Right ventricle myocardium inferior (tissue), 1 donor: ENCODE data around the gene HOXD11. TPM values are rescaled to one million over a fixed set of nuclear protein-coding genes. Genes with fewer than 3 reads are reported as not detected.

Experiments used
- ATAC-seq: fragments of 200-7000 bp; cut with Tn5 transposase; one replicate; pipeline ENCODE4 v1.9.1; 2020; ENCODE audit warnings: mild to moderate bottlenecking, moderate library complexity
- DNase-seq: peaks from one replicate; pipeline ENCODE4 v3.0.0; 2021; ENCODE audit errors: missing footprints
- intact Hi-C: fragments of 100-400 bp; cut with DNase I; formaldehyde crosslinking; loops from one replicate; pipeline ENCODE4 v1.11.0; 2022
- total RNA-seq: library from RNA; stranded (reverse); fragmentation: NEBNext Ultra II Directional; extraction: Animal tissue kit (Norgen Biotek cat#: 25700); gene quantifications from one replicate; pipeline ENCODE4 v1.2.1, GENCODE V29; 2021
- donor health status: DM: no; HTN: yes; CAD: no; lungs with severe emphysema.

Gene HOXD11
- total RNA-seq, 1 donor from 2014 or later, result not detected

DNA sequence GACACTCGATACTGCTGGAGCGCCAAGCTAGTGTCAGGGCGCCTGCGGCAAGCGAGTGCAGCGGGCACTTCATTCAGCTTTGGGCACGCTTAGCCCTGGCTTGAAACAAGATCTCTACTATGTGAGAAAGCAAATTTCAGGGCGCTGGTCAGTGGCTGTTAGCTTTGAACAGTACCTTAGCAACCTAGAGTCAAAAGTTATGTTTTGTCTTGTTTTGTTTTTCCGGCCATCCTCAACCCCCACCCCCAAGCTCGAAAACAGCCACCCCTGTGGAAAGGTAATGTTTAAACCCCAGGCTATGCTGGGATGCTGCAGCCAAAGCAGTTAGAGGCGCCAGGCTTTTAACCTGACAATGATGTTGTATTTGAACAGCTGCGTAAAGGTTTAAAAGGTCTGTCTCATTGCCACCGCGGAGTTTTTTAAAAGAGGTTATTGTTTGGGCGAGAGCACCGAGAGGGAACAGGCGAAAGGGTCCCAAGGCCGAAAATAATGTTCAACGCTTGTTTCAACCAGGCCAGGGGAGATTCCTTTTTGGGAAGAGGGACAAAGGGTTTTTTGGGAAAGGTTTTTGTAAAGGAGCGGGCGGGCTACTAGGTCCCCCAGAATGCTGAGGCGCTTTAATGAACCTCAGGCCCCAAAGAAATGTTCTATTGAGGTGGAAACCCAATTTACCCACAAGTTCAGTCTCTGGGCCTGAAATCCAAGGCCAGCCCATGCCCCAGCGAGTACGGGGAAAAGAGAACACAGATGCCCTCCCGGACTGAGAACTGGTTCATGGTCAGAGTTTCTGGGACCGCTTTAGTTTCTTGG lies 7.2 kb downstream of the HOXD11 start:
- DNase-seq (no peak), ATAC-seq (no peak)
- intact Hi-C loops, result no loop called here

- DNase-seq (no peak), ATAC-seq (no peak)
- intact Hi-C loops, result no loop called here
Observed at GRCh38 chr2:176114930-176115625, 8.0 kb downstream of the HOXD11 start.

DNA sequence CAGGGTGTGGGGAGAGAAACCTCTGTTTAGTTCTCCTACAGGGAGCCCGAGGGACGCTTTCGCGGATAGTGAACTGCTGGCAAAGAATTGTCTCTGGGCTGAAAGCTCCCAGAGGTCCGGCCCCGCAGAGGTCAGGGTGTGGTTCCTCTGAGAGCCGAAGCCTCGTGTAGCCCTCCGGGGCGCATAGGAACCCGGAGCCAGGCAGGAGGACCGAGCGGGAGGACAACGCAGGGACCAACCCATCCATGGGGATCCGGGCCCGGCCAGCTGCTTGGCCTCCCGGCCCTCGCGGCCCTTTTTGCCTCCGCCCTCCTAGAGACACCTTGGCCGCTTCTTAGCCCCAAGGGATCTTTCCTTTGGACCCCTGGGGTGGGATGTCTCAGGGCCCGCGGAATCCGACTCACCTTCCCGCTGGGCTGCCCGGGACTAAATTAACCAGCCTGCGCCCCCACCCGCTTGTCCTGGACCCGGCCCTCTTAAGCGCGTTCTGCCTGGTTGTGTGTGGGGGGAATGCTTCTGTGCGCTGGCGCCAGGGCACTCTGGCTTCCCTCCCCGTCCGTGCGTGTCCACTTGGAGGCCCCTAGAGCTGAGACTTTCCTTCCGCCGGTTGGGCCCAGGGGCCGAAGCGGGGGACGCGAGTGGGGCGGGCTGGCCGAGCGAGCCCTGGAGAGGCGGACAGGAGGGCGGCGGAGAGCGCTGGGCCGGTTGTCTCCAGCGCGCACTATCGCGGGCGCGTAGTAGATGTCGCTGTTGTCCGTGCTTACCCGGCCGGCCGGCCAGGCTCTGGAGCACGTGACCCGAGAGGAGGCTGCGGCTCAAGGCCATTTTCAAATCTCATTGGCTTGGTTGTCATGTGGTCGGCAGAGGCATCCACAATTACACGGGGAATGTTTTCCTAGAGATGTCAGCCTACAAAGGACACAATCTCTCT lies 9.1 kb downstream of the HOXD11 start, which contains the start of gene HOXD10:
HOXD10 (plus strand) TSS at position 896 of the 931 bp plus-strand sequence. CDS start 56 bp downstream, outside the sequence.
- no peak for DNase-seq
- intact Hi-C loops, result no loop called here
- ATAC-seq, result no peak

GRCh38 chr2:176117162-176117822 lies 10.2 kb downstream of the HOXD11 start:
- DNase-seq (no peak), ATAC-seq (no peak)
- intact Hi-C loops, result no loop called here

DNA sequence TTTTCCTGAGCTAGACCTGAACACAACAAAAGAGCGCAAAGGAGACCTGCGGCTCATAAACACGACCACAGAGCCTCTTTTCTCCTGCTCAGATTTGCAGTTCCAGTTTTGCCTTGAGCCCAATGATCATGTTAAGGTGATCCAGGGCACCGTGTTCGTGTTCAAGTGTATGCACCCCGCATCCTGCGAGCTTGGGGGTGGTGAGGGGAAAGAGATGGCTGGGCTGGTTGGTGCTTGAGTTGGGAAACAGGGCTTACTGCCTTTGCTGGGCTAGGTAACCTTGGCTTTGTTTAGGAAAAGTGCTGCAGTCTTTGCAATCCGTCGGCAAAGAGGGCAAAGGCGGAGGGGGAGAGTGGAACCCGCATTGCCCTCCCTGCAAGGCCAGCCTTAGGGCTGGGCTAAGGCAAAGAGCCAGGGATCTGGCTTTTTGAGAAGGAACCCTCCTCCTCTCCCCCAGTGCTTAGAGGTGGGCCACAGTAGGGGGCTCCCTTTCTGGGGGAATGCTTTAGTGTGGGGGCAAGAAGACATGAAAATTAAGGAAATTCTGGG lies 10.8 kb downstream of the HOXD11 start:
- DNase-seq, result no peak
- ATAC-seq, result no peak
- intact Hi-C loops, result no loop called here

- ATAC-seq (no peak), DNase-seq (no peak)
- intact Hi-C loops, result no loop called here
Observed at GRCh38 chr2:176118601-176119339, 11.7 kb downstream of the HOXD11 start.

GRCh38 chr2:176120364-176121189 lies 13.5 kb downstream of the HOXD11 start:
- intact Hi-C loops, result no loop called here
- ATAC-seq (no peak), DNase-seq (no peak)

GRCh38 chr2:176121190-176122051 lies 14.3 kb downstream of the HOXD11 start:
- intact Hi-C loops, result no loop called here
- no peak for DNase-seq
- no peak for ATAC-seq

- DNase-seq (peak; percentile 80), ATAC-seq (no peak)
- intact Hi-C loops, result no loop called here
Observed at GRCh38 chr2:176122052-176122682, 15.1 kb downstream of the HOXD11 start.

GRCh38 chr2:176122683-176123410 lies 15.8 kb downstream of the HOXD11 start, which contains the start of gene HOXD9:
Gene HOXD9, plus strand, starts transcription at chr2:176122719. Its CDS starts 50 bp downstream, at chr2:176122769.
- no peak for ATAC-seq
- intact Hi-C loops, result no loop called here
- DNase-seq, result no peak

DNA sequence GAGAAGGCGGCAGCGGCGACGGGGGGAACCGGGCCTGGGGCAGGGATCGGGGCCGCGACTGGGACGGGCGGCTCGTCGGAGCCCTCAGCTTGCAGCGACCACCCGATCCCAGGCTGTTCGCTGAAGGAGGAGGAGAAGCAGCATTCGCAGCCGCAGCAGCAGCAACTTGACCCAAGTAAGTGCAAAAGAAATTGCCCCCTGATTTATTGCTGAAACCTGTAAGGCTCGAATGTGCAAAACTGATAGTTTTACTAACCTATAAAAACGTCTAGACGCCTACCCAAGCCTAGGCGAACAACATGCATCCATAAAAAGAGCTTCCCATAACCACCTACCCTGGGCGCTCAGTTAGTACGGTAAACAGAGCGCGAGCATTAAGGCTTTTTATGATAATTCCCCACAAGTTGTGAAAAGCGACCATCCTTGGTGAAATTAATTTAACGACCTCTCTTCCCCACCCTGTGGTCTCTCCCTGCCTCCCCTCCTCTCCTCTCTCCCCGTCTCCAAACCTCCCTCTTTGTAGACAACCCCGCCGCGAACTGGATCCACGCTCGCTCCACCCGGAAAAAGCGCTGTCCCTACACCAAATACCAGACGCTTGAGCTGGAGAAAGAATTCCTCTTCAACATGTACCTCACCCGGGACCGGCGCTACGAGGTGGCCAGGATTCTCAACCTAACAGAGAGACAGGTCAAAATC lies 16.5 kb downstream of the HOXD11 start:
- intact Hi-C loops, result no loop called here
- DNase-seq (no peak), ATAC-seq (no peak)

GRCh38 chr2:176124110-176124946 lies 17.2 kb downstream of the HOXD11 start:
- no peak for ATAC-seq
- no peak for DNase-seq
- intact Hi-C loops, result no loop called here
